Astrocyte (in vitro differentiated cells and primary cell): Measurements from ENCODE around the gene TM9SF1. TPM values are rescaled to one million over a fixed set of nuclear protein-coding genes. Genes with fewer than 3 reads are reported as not detected.
A peak's percentile ranks its signal among the peaks of the same experiment; 100 is the strongest.

Experiments
- DNase-seq: peaks from one replicate; pipeline ENCODE4 v3.0.0-alpha.2; 2010; ENCODE audit warnings: low read depth
- FAIRE-seq: peaks from 2 replicates; lab custom pipeline; 2011; peaks lifted over from hg19 to GRCh38; lab: Jason Lieb, UNC
- H2AFZ ChIP-seq: 2 replicates; pipeline ENCODE4 v1.6.0; 2012; ENCODE audit warnings: low read depth, low read length, inconsistent platforms
- H3K27ac ChIP-seq: 2 replicates; pipeline ENCODE4 v1.5.1; 2011; ENCODE audit warnings: low read depth, low read length, inconsistent platforms
- H3K27me3 ChIP-seq: 2 replicates; pipeline ENCODE4 v1.6.0; 2011; ENCODE audit warnings: low read length, inconsistent platforms; ENCODE audit not compliant: insufficient read depth
- H3K36me3 ChIP-seq: 2 replicates; pipeline ENCODE4 v1.5.1; 2011; ENCODE audit warnings: low read length, inconsistent platforms; ENCODE audit not compliant: insufficient read depth
- H3K4me1 ChIP-seq: 2 replicates; pipeline ENCODE4 v1.5.1; 2011; ENCODE audit warnings: low read length, inconsistent platforms; ENCODE audit not compliant: insufficient read depth
- H3K4me2 ChIP-seq: 2 replicates; pipeline ENCODE4 v1.6.0; 2012; ENCODE audit warnings: low read length, inconsistent platforms
- H3K4me3 ChIP-seq: 2 replicates; pipeline ENCODE4 v1.5.1; 2011; ENCODE audit warnings: low read depth, mild to moderate bottlenecking, low read length, inconsistent platforms; ENCODE audit not compliant: insufficient read depth
- H3K79me2 ChIP-seq: 2 replicates; pipeline ENCODE4 v1.6.0; 2012; ENCODE audit warnings: mild to moderate bottlenecking, low read length, inconsistent platforms; ENCODE audit not compliant: insufficient read depth
- H3K9ac ChIP-seq: 2 replicates; pipeline ENCODE4 v1.6.0; 2012; ENCODE audit warnings: mild to moderate bottlenecking, low read length, inconsistent platforms
- H3K9me3 ChIP-seq: 2 replicates; pipeline ENCODE4 v1.5.1; 2012; ENCODE audit warnings: low read depth, mild to moderate bottlenecking, low read length, inconsistent platforms; ENCODE audit not compliant: insufficient read depth
- H4K20me1 ChIP-seq: 2 replicates; pipeline ENCODE4 v1.6.0; 2012; ENCODE audit warnings: low read length, inconsistent platforms; ENCODE audit not compliant: insufficient read depth
- H3K27ac Mint-ChIP-seq: one replicate; pipeline ENCODE4 v1.8.0; 2021; ENCODE audit warnings: mild to moderate bottlenecking, mixed read lengths; ENCODE audit not compliant: unreplicated experiment
- H3K27me3 Mint-ChIP-seq: one replicate; pipeline ENCODE4 v1.8.0; 2021; ENCODE audit warnings: low read depth, mixed read lengths; ENCODE audit not compliant: unreplicated experiment
- H3K36me3 Mint-ChIP-seq: one replicate; pipeline ENCODE4 v1.8.0; 2021; ENCODE audit warnings: low read depth, mixed read lengths; ENCODE audit not compliant: unreplicated experiment
- H3K4me1 Mint-ChIP-seq: one replicate; pipeline ENCODE4 v1.8.0; 2021; ENCODE audit warnings: low read depth, mixed read lengths; ENCODE audit not compliant: unreplicated experiment
- H3K4me3 Mint-ChIP-seq: one replicate; pipeline ENCODE4 v1.8.0; 2021; ENCODE audit warnings: mild to moderate bottlenecking, moderate library complexity, mixed read lengths; ENCODE audit not compliant: unreplicated experiment
- H3K9me3 Mint-ChIP-seq: one replicate; pipeline ENCODE4 v1.8.0; 2021; ENCODE audit warnings: mild to moderate bottlenecking, mixed read lengths; ENCODE audit not compliant: unreplicated experiment
- EZH2 ChIP-seq: IDR thresholded peaks from 2 replicates; pipeline ENCODE4 v1.6.1; 2012; ENCODE audit warnings: mild to moderate bottlenecking, low read length, inconsistent platforms; ENCODE audit not compliant: insufficient read depth
- total RNA-seq: library from RNA; stranded (reverse); gene quantifications from 2 replicates; pipeline ENCODE4 v1.2.1, GENCODE V29; 2021
- TF ChIP-seq, protein P1 (sequence below): IDR thresholded peaks from 2 replicates; pipeline ENCODE4 v1.5.1; 2011; ENCODE audit warnings: low read depth, mild to moderate bottlenecking, inconsistent platforms, low read length, moderate library complexity; ENCODE audit not compliant: insufficient read depth

TM9SF1 gene
- total RNA-seq, 1 donor from 2014 or later: 59.3 TPM

GRCh38 chr14:24182110-24182882 lies 12.9 kb downstream of the TM9SF1 start:
- no peak for FAIRE-seq
- Histone ChIP-seq H2AFZ (no peak overlapping the region), H3K36me3 (peaks cover 36% of the 10 kb centered on the region), H3K9ac (no peak overlapping the region), H3K4me3 (no peak overlapping the region), H3K79me2 (peaks cover 16% of the 10 kb centered on the region), H3K27me3 (no peaks in the 10 kb centered on the region), H3K27ac (no peak overlapping the region), H3K9me3 (no peaks in the 10 kb centered on the region), H3K4me1 (peaks cover 10% of the 10 kb centered on the region), H3K4me2 (no peak overlapping the region), H4K20me1 (peaks cover 49% of the 10 kb centered on the region)
- Mint-ChIP-seq H3K27ac (peak overlapping the region; percentile 82), H3K4me3 (peak overlapping the region; percentile 17), H3K36me3 (peaks cover 13% of the 10 kb centered on the region), H3K9me3 (no peaks in the 10 kb centered on the region), H3K27me3 (no peaks in the 10 kb centered on the region), H3K4me1 (peaks cover 11% of the 10 kb centered on the region)
- TF ChIP-seq, protein P1, sequence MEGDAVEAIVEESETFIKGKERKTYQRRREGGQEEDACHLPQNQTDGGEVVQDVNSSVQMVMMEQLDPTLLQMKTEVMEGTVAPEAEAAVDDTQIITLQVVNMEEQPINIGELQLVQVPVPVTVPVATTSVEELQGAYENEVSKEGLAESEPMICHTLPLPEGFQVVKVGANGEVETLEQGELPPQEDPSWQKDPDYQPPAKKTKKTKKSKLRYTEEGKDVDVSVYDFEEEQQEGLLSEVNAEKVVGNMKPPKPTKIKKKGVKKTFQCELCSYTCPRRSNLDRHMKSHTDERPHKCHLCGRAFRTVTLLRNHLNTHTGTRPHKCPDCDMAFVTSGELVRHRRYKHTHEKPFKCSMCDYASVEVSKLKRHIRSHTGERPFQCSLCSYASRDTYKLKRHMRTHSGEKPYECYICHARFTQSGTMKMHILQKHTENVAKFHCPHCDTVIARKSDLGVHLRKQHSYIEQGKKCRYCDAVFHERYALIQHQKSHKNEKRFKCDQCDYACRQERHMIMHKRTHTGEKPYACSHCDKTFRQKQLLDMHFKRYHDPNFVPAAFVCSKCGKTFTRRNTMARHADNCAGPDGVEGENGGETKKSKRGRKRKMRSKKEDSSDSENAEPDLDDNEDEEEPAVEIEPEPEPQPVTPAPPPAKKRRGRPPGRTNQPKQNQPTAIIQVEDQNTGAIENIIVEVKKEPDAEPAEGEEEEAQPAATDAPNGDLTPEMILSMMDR: no peak
- TF ChIP-seq EZH2: no peak
- DNase-seq: no peak

DNA sequence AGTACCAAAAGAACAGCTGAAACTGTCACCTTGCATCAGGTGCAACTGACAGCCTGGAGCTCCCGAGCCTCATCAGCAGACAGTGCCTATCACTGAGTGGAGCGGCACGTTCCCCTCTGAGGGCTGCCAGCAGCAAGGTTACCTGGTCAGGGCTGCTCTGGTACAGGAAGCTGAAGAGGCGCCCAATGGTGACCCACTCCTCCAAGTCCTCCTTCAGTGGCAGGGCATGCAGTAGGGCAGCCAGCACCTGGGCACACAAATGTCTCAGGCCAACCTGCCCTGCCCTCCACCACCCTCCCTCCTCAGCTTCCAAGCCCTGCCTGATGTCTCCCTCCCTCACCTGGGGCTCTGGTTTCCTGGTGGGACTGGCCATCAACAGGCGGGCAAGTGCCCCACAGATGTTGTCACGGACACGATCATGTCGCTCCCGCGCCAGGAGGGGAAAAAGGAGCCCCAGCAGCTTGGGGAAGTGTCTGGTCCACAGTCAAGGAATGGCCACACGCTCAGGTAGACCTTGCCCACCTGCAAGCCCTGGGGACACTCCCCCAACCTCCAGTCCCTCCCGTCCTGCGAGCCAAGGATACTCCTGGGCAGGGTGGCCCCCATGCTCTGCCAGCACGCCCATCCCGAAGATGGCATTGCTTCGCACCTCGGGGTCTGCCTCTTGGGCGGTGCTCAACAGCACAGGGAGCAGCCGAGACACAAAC lies 13.7 kb downstream of the TM9SF1 start:
- DNase-seq: no peak
- Histone ChIP-seq H3K27ac (no peak overlapping the region), H3K9ac (no peak overlapping the region), H4K20me1 (peaks cover 45% of the 10 kb centered on the region), H3K9me3 (no peaks in the 10 kb centered on the region), H3K36me3 (peaks cover 30% of the 10 kb centered on the region), H3K4me2 (no peak overlapping the region), H3K4me3 (no peak overlapping the region), H3K4me1 (peaks cover 5% of the 10 kb centered on the region), H3K79me2 (peaks cover 9% of the 10 kb centered on the region), H2AFZ (no peak overlapping the region), H3K27me3 (no peaks in the 10 kb centered on the region)
- Mint-ChIP-seq H3K36me3 (peaks cover 13% of the 10 kb centered on the region), H3K27me3 (no peaks in the 10 kb centered on the region), H3K9me3 (no peaks in the 10 kb centered on the region), H3K4me1 (peaks cover 7% of the 10 kb centered on the region), H3K4me3 (no peak overlapping the region), H3K27ac (no peak overlapping the region)
- no peak for FAIRE-seq
- TF ChIP-seq, protein P1: no peak
- no peak for TF ChIP-seq EZH2
